ENCODE results near the gene SETD2.
"Not testable (repeated sequence)": the region's sequence is repeated elsewhere in the genome, so short reads cannot be mapped to it uniquely, and the experiment has no call there.

Gene SETD2

DNA sequence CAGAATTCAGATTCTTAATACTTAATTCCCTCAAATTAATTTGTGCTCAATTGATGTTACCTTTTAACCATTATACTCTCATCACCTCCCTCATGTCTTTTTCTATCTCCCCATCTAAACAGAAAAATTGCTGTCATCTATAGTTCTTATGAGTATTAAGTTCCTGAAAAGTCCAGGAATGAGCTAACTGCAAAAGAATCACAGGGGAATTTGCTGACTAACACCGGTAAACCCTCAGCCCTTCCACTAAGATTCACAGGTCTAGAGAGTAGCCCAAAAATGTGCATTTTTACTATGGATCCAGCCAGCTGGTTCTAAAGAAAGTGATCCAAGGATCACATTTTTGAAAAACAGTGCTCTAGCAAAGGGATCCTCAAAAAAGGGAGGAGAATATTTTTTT lies 67.0 kb downstream of the SETD2 start:
- Histone ChIP-seq H3K36me3 (ENCODE audit: control insufficient read depth, low read depth, low read length) (peaks cover 35% of the 10 kb centered on the region), H3K4me3 (ENCODE audit: low read length) (no peak overlapping the region), H3K9ac (ENCODE audit: low read length) (no peak overlapping the region), H3K27me3 (ENCODE audit: control insufficient read depth, insufficient read depth, low read length) (no peaks in the 10 kb centered on the region), H3K9me3 (ENCODE audit: control insufficient read depth, low read depth, low read length) (no peaks in the 10 kb centered on the region), H3K4me1 (ENCODE audit: control insufficient read depth, low read depth, low read length) (no peaks in the 10 kb centered on the region), H3K27ac (ENCODE audit: low read length) (no peak overlapping the region)

DNA sequence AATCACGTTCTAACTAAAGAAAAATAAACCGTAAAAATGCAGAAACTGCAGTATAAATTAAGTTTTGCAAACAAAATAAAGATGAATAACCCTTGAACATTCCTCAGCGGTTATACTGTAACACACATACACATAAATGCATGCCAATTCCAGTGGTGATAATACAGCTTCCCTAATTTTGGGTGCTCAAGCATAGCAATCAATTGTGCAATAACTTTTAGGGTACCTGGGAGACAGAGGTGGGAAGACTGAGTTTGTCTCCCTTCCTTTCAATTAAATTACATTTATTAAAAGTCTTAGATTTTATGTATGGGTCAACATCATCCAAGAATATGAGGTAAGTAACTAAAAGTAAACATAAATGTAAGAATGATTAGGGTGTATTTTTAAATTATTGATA lies 71.8 kb downstream of the SETD2 start:
- H3K27ac ChIP-seq (ENCODE audit: low read length) = no peak overlapping the region
- no peaks in the 10 kb centered on the region for H3K9me3 ChIP-seq (ENCODE audit: control insufficient read depth, low read depth, low read length)
- H3K4me1 ChIP-seq (ENCODE audit: control insufficient read depth, low read depth, low read length) = no peaks in the 10 kb centered on the region
- peaks cover 33% of the 10 kb centered on the region for H3K36me3 ChIP-seq (ENCODE audit: control insufficient read depth, low read depth, low read length)
- H3K9ac ChIP-seq (ENCODE audit: low read length) = no peak overlapping the region
- no peaks in the 10 kb centered on the region for H3K27me3 ChIP-seq (ENCODE audit: control insufficient read depth, insufficient read depth, low read length)
- H3K4me3 ChIP-seq (ENCODE audit: low read length) = no peak overlapping the region

DNA sequence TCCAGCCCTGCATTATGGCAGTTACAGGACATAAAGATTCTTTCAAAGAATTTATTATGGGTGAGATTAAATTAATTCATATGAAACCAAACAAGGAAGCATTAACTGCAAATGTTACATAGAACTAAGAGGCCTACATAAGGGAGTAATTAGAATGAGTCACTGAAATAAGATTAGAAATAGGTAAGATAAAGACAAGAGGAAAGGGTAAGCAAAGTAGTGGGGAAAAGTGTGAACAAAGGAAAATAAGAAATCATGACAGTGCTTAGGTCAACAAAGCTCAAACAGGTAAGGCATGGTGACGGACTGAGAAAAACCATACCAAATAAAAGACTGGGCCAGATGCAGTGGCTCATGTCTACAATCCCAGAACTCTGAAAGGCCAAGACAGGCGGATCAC lies 74.3 kb downstream of the SETD2 start:
- H3K27ac ChIP-seq (ENCODE audit: low read length) = no peak overlapping the region
- no peaks in the 10 kb centered on the region for H3K4me1 ChIP-seq (ENCODE audit: control insufficient read depth, low read depth, low read length)
- no peaks in the 10 kb centered on the region for H3K27me3 ChIP-seq (ENCODE audit: control insufficient read depth, insufficient read depth, low read length)
- no peaks in the 10 kb centered on the region for H3K9me3 ChIP-seq (ENCODE audit: control insufficient read depth, low read depth, low read length)
- H3K36me3 ChIP-seq (ENCODE audit: control insufficient read depth, low read depth, low read length) = peaks cover 34% of the 10 kb centered on the region
- no peak overlapping the region for H3K4me3 ChIP-seq (ENCODE audit: low read length)
- no peak overlapping the region for H3K9ac ChIP-seq (ENCODE audit: low read length)

DNA sequence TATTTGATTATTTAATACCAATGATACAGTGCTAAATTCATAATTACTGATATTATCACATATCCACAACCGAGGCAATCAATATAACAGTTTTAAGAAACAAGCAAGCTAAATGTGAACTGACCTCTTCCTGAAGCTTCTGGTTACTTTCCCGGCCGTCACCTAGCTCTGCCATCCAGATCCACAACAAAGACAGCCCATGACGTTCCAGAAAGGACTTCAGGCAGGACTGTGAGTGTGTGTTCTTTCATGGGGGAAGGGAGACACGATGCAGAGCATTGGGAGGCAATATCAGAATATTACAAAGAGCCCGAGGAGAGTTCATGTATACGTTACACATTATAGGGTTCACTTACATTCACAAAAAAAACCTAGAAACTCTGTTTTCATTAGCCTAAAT lies 77.8 kb downstream of the SETD2 start:
- Histone ChIP-seq H3K9me3 (ENCODE audit: control insufficient read depth, low read depth, low read length) (no peaks in the 10 kb centered on the region), H3K4me1 (ENCODE audit: control insufficient read depth, low read depth, low read length) (no peaks in the 10 kb centered on the region), H3K27ac (ENCODE audit: low read length) (no peak overlapping the region), H3K36me3 (ENCODE audit: control insufficient read depth, low read depth, low read length) (peaks cover 46% of the 10 kb centered on the region), H3K9ac (ENCODE audit: low read length) (no peak overlapping the region), H3K27me3 (ENCODE audit: control insufficient read depth, insufficient read depth, low read length) (no peaks in the 10 kb centered on the region), H3K4me3 (ENCODE audit: low read length) (no peak overlapping the region)

DNA sequence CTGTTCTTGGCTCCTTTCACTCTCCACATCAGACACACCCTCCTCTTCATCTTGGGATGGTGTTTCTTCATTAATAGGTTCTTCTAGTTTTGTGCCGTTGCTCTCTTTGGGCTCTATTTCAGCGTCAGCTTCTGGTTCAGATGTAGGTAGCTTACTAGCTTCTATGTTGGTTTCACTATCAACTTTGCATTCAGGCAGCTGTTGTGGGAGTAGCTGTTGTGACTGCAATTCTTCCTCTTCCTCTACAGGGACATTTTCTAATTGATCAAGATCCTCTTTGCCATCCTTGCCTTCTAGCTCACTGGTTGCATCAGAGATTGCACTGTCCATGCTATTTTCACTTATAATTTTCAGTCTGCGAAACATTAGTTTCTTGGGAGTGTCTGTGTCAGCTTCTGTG lies 80.1 kb downstream of the SETD2 start:
- no peaks in the 10 kb centered on the region for H3K4me1 ChIP-seq (ENCODE audit: control insufficient read depth, low read depth, low read length)

DNA sequence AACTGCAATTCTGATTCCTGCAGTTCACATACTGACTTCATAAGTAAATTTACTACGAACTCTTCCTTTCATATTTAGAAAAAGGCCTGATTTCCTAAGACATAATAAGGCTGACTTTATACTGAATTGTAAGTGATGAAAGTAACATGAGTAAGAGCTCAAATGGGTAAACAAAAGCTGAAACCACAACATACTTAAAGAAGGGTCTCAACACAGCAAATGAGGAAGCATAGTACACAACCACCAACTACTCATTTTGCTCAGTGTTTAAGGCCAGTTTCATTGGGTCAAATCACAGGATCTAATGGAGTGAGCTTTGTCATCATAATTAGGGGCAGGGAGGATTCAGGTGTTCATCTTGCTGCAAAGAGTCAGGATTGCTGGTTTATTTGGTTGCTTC lies 81.4 kb downstream of the SETD2 start:
- Histone ChIP-seq H3K4me1 (ENCODE audit: control insufficient read depth, low read depth, low read length) (no peaks in the 10 kb centered on the region), H3K36me3 (ENCODE audit: control insufficient read depth, low read depth, low read length) (peaks cover 56% of the 10 kb centered on the region), H3K9me3 (ENCODE audit: control insufficient read depth, low read depth, low read length) (no peaks in the 10 kb centered on the region), H3K4me3 (ENCODE audit: low read length) (no peak overlapping the region), H3K9ac (ENCODE audit: low read length) (no peak overlapping the region), H3K27ac (ENCODE audit: low read length) (no peak overlapping the region), H3K27me3 (ENCODE audit: control insufficient read depth, insufficient read depth, low read length) (no peaks in the 10 kb centered on the region)

More for the DNA sequence above, 80.1 kb downstream of the SETD2 start:
- H3K27me3 ChIP-seq (ENCODE audit: control insufficient read depth, insufficient read depth, low read length) = no peaks in the 10 kb centered on the region
- H3K9me3 ChIP-seq (ENCODE audit: control insufficient read depth, low read depth, low read length) = no peaks in the 10 kb centered on the region
- no peak overlapping the region for H3K4me3 ChIP-seq (ENCODE audit: low read length)
- no peak overlapping the region for H3K27ac ChIP-seq (ENCODE audit: low read length)
- no peak overlapping the region for H3K9ac ChIP-seq (ENCODE audit: low read length)
- peaks cover 58% of the 10 kb centered on the region for H3K36me3 ChIP-seq (ENCODE audit: control insufficient read depth, low read depth, low read length)

DNA sequence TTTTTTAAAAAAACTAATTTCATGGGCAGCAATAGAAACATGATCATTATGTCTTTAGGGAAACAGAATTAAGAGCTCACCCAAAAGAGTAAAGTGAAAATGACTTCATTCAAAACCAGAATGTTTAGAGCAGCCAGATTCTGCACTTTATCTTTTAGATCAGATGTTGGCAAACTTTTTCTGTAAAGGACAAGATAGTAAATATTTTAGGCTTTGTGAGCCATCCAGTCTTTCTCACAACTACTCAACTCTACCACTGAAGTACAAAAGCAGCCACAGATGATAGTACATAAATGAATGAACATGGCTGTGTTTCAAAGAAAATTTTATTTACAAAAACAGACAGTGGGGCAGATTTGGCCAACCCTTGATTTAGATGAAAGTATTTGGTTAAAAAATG lies 84.5 kb downstream of the SETD2 start:
- Histone ChIP-seq H3K4me3 (ENCODE audit: low read length) (no peak overlapping the region), H3K4me1 (ENCODE audit: control insufficient read depth, low read depth, low read length) (peaks cover 12% of the 10 kb centered on the region), H3K27me3 (ENCODE audit: control insufficient read depth, insufficient read depth, low read length) (no peaks in the 10 kb centered on the region), H3K36me3 (ENCODE audit: control insufficient read depth, low read depth, low read length) (peaks cover 44% of the 10 kb centered on the region), H3K9me3 (ENCODE audit: control insufficient read depth, low read depth, low read length) (no peaks in the 10 kb centered on the region), H3K9ac (ENCODE audit: low read length) (no peak overlapping the region), H3K27ac (ENCODE audit: low read length) (no peak overlapping the region)

DNA sequence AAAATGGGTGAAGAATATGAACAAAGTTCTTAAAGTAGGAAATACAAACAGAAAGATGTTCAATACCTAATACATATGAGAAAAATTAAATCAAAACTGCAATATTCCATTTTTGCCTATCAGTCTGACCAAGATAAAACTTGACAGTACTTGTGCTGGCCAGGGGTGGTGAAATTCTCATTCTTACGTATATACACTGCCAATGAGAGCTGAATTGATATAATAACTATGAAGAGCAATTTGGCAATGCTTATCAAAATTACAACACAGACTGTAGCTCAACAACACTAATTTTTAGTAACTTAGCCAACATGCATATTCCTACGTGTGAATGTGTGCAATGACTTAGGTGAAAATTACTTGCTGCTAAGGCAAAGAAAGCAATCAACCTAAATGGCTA lies 90.2 kb downstream of the SETD2 start:
- H3K4me1 ChIP-seq (ENCODE audit: control insufficient read depth, low read depth, low read length) = peaks cover 12% of the 10 kb centered on the region
- no peaks in the 10 kb centered on the region for H3K9me3 ChIP-seq (ENCODE audit: control insufficient read depth, low read depth, low read length)
- peaks cover 9% of the 10 kb centered on the region for H3K36me3 ChIP-seq (ENCODE audit: control insufficient read depth, low read depth, low read length)
- H3K9ac ChIP-seq (ENCODE audit: low read length) = no peak overlapping the region
- H3K27ac ChIP-seq (ENCODE audit: low read length) = no peak overlapping the region
- H3K4me3 ChIP-seq (ENCODE audit: low read length) = no peak overlapping the region
- no peaks in the 10 kb centered on the region for H3K27me3 ChIP-seq (ENCODE audit: control insufficient read depth, insufficient read depth, low read length)

DNA sequence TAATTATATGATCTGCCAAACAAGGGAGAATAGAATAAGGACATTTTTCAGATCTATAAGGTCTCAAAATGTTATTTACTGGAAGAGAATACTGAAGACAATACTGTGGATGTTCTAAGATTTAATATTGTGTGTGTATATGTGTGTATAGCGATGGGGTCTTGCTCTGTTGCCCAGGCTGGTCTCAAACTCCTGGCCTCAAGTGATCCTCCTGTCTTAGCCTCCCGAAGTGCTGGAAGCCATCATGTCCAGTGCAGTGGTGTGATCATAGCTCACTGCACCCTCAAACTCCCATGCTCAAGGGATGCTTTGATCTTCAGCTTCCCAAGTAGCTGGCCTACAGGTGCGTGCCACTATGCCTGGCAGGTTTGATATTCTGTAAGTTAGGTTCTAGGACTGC lies 93.1 kb downstream of the SETD2 start:
- H3K4me1 ChIP-seq (ENCODE audit: control insufficient read depth, low read depth, low read length) = peaks cover 2% of the 10 kb centered on the region
- H3K4me3 ChIP-seq (ENCODE audit: low read length) = no peak overlapping the region
- H3K9me3 ChIP-seq (ENCODE audit: control insufficient read depth, low read depth, low read length) = no peaks in the 10 kb centered on the region
- H3K27ac ChIP-seq (ENCODE audit: low read length) = no peak overlapping the region
- H3K36me3 ChIP-seq (ENCODE audit: control insufficient read depth, low read depth, low read length) = peaks cover 9% of the 10 kb centered on the region
- no peaks in the 10 kb centered on the region for H3K27me3 ChIP-seq (ENCODE audit: control insufficient read depth, insufficient read depth, low read length)
- H3K9ac ChIP-seq (ENCODE audit: low read length) = no peak overlapping the region

DNA sequence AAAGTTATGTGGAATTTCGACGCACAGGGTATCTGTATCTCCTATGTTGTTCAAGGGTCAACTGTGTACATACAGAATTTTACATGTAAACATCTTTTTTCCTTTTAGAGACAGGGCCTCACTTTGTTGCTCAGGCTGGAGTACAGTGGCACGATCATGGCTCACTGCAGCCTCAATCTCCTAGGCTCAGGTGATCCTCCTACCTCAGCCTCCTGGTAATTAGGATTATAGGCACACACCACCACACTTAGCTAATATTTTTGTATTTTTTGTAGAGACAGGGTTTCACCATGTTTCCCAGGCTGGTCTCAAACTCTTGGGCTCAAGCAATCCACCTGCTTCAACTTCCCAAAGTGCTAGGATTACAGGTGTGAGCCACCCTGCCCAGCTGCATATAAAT lies 97.7 kb downstream of the SETD2 start:
- H3K4me1 ChIP-seq (ENCODE audit: control insufficient read depth, low read depth, low read length); H3K9ac ChIP-seq (ENCODE audit: low read length); H3K4me3 ChIP-seq (ENCODE audit: low read length); H3K27ac ChIP-seq (ENCODE audit: low read length); H3K36me3 ChIP-seq (ENCODE audit: control insufficient read depth, low read depth, low read length); H3K9me3 ChIP-seq (ENCODE audit: control insufficient read depth, low read depth, low read length); H3K27me3 ChIP-seq (ENCODE audit: control insufficient read depth, insufficient read depth, low read length): not testable (repeated sequence)

DNA sequence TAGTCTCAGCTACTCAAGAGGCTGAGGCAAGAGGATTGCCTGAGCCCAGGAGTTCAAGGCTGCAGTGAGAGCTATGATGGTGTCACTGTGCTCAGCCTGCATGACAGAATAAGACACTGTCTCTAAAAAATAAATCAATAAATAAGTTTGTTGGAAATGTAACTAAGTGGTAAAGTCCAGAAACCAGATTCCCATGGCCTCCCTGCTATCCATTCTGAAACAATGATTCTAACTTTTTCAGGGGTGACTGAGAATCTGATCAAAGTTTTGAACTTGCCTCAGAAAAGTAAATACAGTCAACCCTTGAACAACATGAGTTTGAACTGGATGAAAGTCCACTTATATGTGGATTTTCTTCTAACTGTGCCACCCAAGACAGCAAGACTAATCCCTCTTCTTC lies 98.2 kb downstream of the SETD2 start:
- peaks cover 12% of the 10 kb centered on the region for H3K36me3 ChIP-seq (ENCODE audit: control insufficient read depth, low read depth, low read length)
- no peak overlapping the region for H3K4me3 ChIP-seq (ENCODE audit: low read length)
- H3K27ac ChIP-seq (ENCODE audit: low read length) = no peak overlapping the region
- H3K9ac ChIP-seq (ENCODE audit: low read length) = no peak overlapping the region
- H3K27me3 ChIP-seq (ENCODE audit: control insufficient read depth, insufficient read depth, low read length) = no peaks in the 10 kb centered on the region
- no peaks in the 10 kb centered on the region for H3K4me1 ChIP-seq (ENCODE audit: control insufficient read depth, low read depth, low read length)
- no peaks in the 10 kb centered on the region for H3K9me3 ChIP-seq (ENCODE audit: control insufficient read depth, low read depth, low read length)

DNA sequence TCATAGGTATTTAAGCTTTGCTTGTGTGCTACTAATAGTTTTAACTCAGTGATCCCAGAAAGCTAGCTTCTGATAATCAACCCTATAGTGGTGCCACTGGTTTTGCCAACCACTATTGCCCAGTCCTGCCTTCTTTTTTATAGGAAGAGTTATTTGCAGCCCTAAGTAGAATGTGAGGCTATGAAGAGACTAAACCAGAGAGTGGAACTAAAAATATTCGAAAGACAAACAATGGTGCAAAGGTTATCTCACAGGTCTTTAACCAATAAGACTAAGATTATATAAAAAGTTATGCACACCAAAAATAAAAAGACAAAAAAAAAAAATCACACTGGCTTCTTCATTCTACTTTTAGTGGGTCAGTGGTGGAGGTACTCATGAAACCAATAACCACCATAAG lies 98.9 kb downstream of the SETD2 start:
- no peaks in the 10 kb centered on the region for H3K4me1 ChIP-seq (ENCODE audit: control insufficient read depth, low read depth, low read length)
- no peaks in the 10 kb centered on the region for H3K9me3 ChIP-seq (ENCODE audit: control insufficient read depth, low read depth, low read length)
- no peak overlapping the region for H3K4me3 ChIP-seq (ENCODE audit: low read length)
- H3K27ac ChIP-seq (ENCODE audit: low read length) = no peak overlapping the region
- no peak overlapping the region for H3K9ac ChIP-seq (ENCODE audit: low read length)
- H3K36me3 ChIP-seq (ENCODE audit: control insufficient read depth, low read depth, low read length) = peaks cover 14% of the 10 kb centered on the region
- no peaks in the 10 kb centered on the region for H3K27me3 ChIP-seq (ENCODE audit: control insufficient read depth, insufficient read depth, low read length)

Data from iPS-18a (cell line).